K562 (cell line): Measurements from ENCODE around the gene HNF4A. TPM values are rescaled to one million over a fixed set of nuclear protein-coding genes. Genes with fewer than 3 reads are reported as not detected.

Source experiments
- ATF2 ChIP-seq: sonication (generic); formaldehyde crosslinking; IDR thresholded peaks from 2 replicates; pipeline ENCODE4 v1.8.1; 2022; ENCODE audit warnings: missing genetic modification reagents
- CHD1 ChIP-seq: fragments of 200-600 bp; sonication (generic); IDR thresholded peaks from one replicate; pipeline ENCODE4 v1.6.1; 2012; ENCODE audit warnings: mild to moderate bottlenecking, moderate library complexity, low read length, inconsistent platforms
- CXXC5 ChIP-seq: fragments of 250-450 bp; sonication (Bioruptor Pico); IDR thresholded peaks from 2 replicates; pipeline ENCODE4 v1.8.0; 2022; ENCODE audit warnings: inconsistent platforms, mild to moderate bottlenecking, moderate library complexity
- FOXM1 ChIP-seq, 2 experiments: fragments of 450-650 bp in 1 of 2; sonication (generic) in 1 of 2; formaldehyde crosslinking in 1 of 2; IDR thresholded peaks; 2 replicates each; pipeline versions ENCODE4 v1.6.1 to v1.9.0; 2017 to 2022; ENCODE audit warnings: low read depth in 2 of 2, mild to moderate bottlenecking in 2 of 2, missing genetic modification reagents in 1 of 2, moderate library complexity in 1 of 2
- HNRNPLL ChIP-seq: fragments of 200-400 bp; formaldehyde crosslinking; IDR thresholded peaks from 2 replicates; pipeline ENCODE4 v1.6.1; 2017; ENCODE audit warnings: low read length, low read depth, mild to moderate bottlenecking; ENCODE audit not compliant: poor library complexity, severe bottlenecking
- IRF9 ChIP-seq: fragments of 450-650 bp; IDR thresholded peaks from 2 replicates; pipeline ENCODE4 v1.6.1; 2016; ENCODE audit warnings: missing biosample characterization, missing genetic modification characterization
- JUN ChIP-seq, 2 experiments: sonication (generic) in 1 of 2; formaldehyde crosslinking in 1 of 2; IDR thresholded peaks; 2 replicates each; pipeline versions ENCODE4 v1.6.1 to v1.8.0; 2012 to 2022; ENCODE audit warnings: borderline replicate concordance in 2 of 2, mild to moderate bottlenecking in 2 of 2, improper control_type of control experiment in 1 of 2, low read depth in 1 of 2, low read length in 1 of 2, missing genetic modification reagents in 1 of 2
- MEF2D ChIP-seq: conservative IDR thresholded peaks from 2 replicates; pipeline ENCODE4 v1.6.1; 2016; ENCODE audit warnings: low read depth, missing genetic modification characterization, missing compliant biosample characterization
- NCOA6 ChIP-seq: fragments of 450-650 bp; IDR thresholded peaks from 2 replicates; pipeline ENCODE4 v1.6.1; 2017; ENCODE audit warnings: mild to moderate bottlenecking
- NCOR1 ChIP-seq: fragments of 450-650 bp; IDR thresholded peaks from 2 replicates; pipeline ENCODE4 v1.6.1; 2016; ENCODE audit warnings: mild to moderate bottlenecking, moderate library complexity
- PML ChIP-seq: IDR thresholded peaks from 2 replicates; pipeline ENCODE4 v1.6.1; 2012; ENCODE audit warnings: low read length, inconsistent platforms
- POLR2G ChIP-seq: fragments of 200-400 bp; formaldehyde crosslinking; IDR thresholded peaks from 2 replicates; pipeline ENCODE4 v1.6.1; 2017; ENCODE audit warnings: low read depth, mild to moderate bottlenecking, antibody characterized with exemption, low read length, moderate library complexity
- POU5F1 ChIP-seq: fragments of 150-350 bp; IDR thresholded peaks from 2 replicates; pipeline ENCODE4 v1.6.1; 2014; ENCODE audit warnings: borderline replicate concordance, low read length, low read depth, mild to moderate bottlenecking; ENCODE audit not compliant: partially characterized antibody
- SMAD2 ChIP-seq: fragments of 150-350 bp; IDR thresholded peaks from 2 replicates; pipeline ENCODE4 v1.6.1; 2014; ENCODE audit warnings: low read depth, mild to moderate bottlenecking, low read length
- SMAD4 ChIP-seq: fragments of 250-450 bp; sonication (Bioruptor Pico); conservative IDR thresholded peaks from 2 replicates; pipeline ENCODE4 v1.8.0; 2021; ENCODE audit warnings: inconsistent platforms, mild to moderate bottlenecking, moderate library complexity
- SMARCC2 ChIP-seq: fragments of 450-650 bp; IDR thresholded peaks from 2 replicates; pipeline ENCODE4 v1.6.1; 2017; ENCODE audit warnings: antibody characterized with exemption, moderate library complexity, mild to moderate bottlenecking, low read depth
- SRSF3 ChIP-seq: fragments of 200-400 bp; formaldehyde crosslinking; IDR thresholded peaks from 2 replicates; pipeline ENCODE4 v1.6.1; 2016; ENCODE audit warnings: mild to moderate bottlenecking, low read length, moderate library complexity; ENCODE audit not compliant: insufficient read depth
- TBL1XR1 ChIP-seq, 2 experiments: IDR thresholded peaks; 2 replicates each; pipeline ENCODE4 v1.6.1; 2012; ENCODE audit warnings: improper control_type of control experiment in 2 of 2, low read length in 2 of 2, mild to moderate bottlenecking in 1 of 2
- TFAM ChIP-seq: fragments of 250-450 bp; sonication (Bioruptor Pico); conservative IDR thresholded peaks from 2 replicates; pipeline ENCODE4 v1.5.0; 2021; ENCODE audit warnings: mild to moderate bottlenecking, moderate library complexity
- THRA ChIP-seq: fragments of 450-650 bp; IDR thresholded peaks from 2 replicates; pipeline ENCODE4 v1.6.1; 2017; ENCODE audit warnings: mild to moderate bottlenecking, moderate library complexity
- ZC3H11A ChIP-seq: IDR thresholded peaks from 2 replicates; pipeline ENCODE4 v1.6.1; 2012; ENCODE audit warnings: low read depth, low read length, improper control_type of control experiment
- ZEB2 ChIP-seq: fragments of 450-650 bp; IDR thresholded peaks from 2 replicates; pipeline ENCODE4 v1.6.1; 2016
- ZFP1 ChIP-seq: fragments of 450-650 bp; formaldehyde crosslinking; IDR thresholded peaks from 2 replicates; pipeline ENCODE4 v1.4.0; 2020; ENCODE audit warnings: mild to moderate bottlenecking, mixed read lengths
- ZNF311 ChIP-seq: fragments of 250-450 bp; sonication (Bioruptor Pico); IDR thresholded peaks from 2 replicates; pipeline ENCODE4 v1.4.0; 2020; ENCODE audit warnings: mild to moderate bottlenecking, moderate library complexity
- ZNF445 ChIP-seq: fragments of 250-450 bp; sonication (Bioruptor Pico); IDR thresholded peaks from 2 replicates; pipeline ENCODE4 v1.4.0; 2020; ENCODE audit warnings: low read depth, mild to moderate bottlenecking, moderate library complexity
- ZNF57 ChIP-seq: fragments of 450-650 bp; formaldehyde crosslinking; IDR thresholded peaks from 2 replicates; pipeline ENCODE4 v1.4.0; 2020; ENCODE audit warnings: mild to moderate bottlenecking, moderate library complexity
- ZNF668 ChIP-seq: fragments of 250-450 bp; sonication (Bioruptor Pico); IDR thresholded peaks from 2 replicates; pipeline ENCODE4 v1.8.0; 2022; ENCODE audit warnings: mild to moderate bottlenecking, inconsistent platforms
- polyA plus RNA-seq, 8 experiments: library from polyadenylated mRNA; depleted of rRNA in 4 of 8; stranded (reverse) in 5 of 8; unstranded in 3 of 8; fragments of >200 nt; fragmentation: Nextera tagmentation in 2 of 8; fragmentation: Illumina TruSeq in 1 of 8; extraction: Ambion mirVana in 2 of 8; extraction: Trizol in 1 of 8; gene quantifications; 2 replicates each; pipeline versions ENCODE4 v1.2.1 to v1.2.3, GENCODE V29; 2011 to 2014; ENCODE audit warnings: inconsistent platforms in 1 of 8, missing spikeins in 1 of 8
- total RNA-seq, 7 experiments: library from RNA; depleted of rRNA in 6 of 7; stranded (reverse); fragments of >200 nt in 6 of 7; fragmentation: Illumina TruSeq in 2 of 7; extraction: Trizol in 2 of 7; gene quantifications; 2 replicates each; pipeline versions ENCODE4 v1.2.1 to v1.2.3, GENCODE V29; 2011 to 2021; ENCODE audit warnings: low replicate concordance in 1 of 7

HNF4A gene
- total and polyA plus RNA-seq, 9 of the 15 experiments (the other 6 are each of a cell fraction or from before 2014, with no cell fraction given), result 0.03 to 0.27 (median 0.08) TPM; not detected in 5

DNA sequence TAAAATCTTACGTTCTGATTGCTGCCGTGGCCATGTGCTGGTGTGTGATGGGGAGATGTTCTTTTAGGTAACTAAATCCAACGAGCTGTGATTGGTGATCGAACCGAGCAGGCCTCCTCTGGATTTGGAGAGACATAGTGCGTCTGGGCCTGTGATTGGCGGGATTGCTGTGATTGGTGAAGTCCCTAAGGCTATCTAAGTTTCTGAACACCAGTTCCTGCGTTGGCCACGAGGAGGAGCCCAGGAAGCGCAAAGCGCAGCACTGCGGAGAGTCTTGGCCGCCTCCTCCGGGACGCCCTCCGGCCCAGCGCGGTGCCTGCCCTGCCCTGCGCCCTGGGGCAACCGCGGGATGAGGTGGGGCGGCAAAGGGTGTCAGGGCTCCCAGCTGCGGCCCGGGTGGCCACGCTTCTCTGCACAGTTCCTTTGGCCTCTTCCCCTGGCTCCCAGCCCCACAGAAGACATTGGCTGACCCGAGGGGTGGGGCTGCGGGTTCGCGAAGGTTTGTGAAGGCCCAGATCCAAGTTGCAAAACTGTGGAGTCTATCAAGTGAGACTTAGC, 33.0 kb downstream of the HNF4A start (continued):
- TF ChIP-seq SRSF3, result no peak
- TF ChIP-seq ZC3H11A, result no peak
- no peak for TF ChIP-seq PML
- TF ChIP-seq JUN (IDR thresholded peaks at IDR 0.05; ENCODE audit: borderline replicate concordance, low read depth, low read length), result no peak
- TF ChIP-seq JUN (CRISPR knock-in tag; IDR thresholded peaks at IDR 0.05; ENCODE audit: borderline replicate concordance), result 0 out of 2 replicates have a peak, but pooled peaks have one; percentile 22
- no peak for TF ChIP-seq ZNF668 (CRISPR knock-in tag)
- TF ChIP-seq TBL1XR1 (IDR thresholded peaks at IDR 0.05; ENCODE audit: low read length in 2 of 2), result no peak
- TF ChIP-seq NCOA6, result no peak
- TF ChIP-seq ZNF445 (CRISPR knock-in tag), result no peak
- TF ChIP-seq THRA, result no peak
- TF ChIP-seq SMAD4 (CRISPR knock-in tag), result 0 out of 2 replicates have a peak, but pooled peaks have one; percentile 16
- TF ChIP-seq CHD1, result no peak
- no peak for TF ChIP-seq ZEB2
- TF ChIP-seq ZFP1, result no peak
- no peak for TF ChIP-seq FOXM1 (IDR thresholded peaks at IDR 0.05; ENCODE audit: low read depth)
- TF ChIP-seq FOXM1 (CRISPR knock-in tag; IDR thresholded peaks at IDR 0.05; ENCODE audit: low read depth), result no peak
- TF ChIP-seq ZNF311, result no peak
- no peak for TF ChIP-seq IRF9 (tag)
- TF ChIP-seq TFAM, result no peak
- no peak for TF ChIP-seq POLR2G
- TF ChIP-seq NCOR1, result no peak
- TF ChIP-seq MEF2D (tag), result no peak
- no peak for TF ChIP-seq ATF2
- no peak for TF ChIP-seq SMARCC2
- TF ChIP-seq SMAD2, result no peak
- peak; percentile 65 for TF ChIP-seq CXXC5 (CRISPR knock-in tag)
- TF ChIP-seq HNRNPLL, result no peak
- TF ChIP-seq POU5F1, result no peak
- TF ChIP-seq ZNF57 (CRISPR knock-in tag), result no peak
